ENCODE measurements around the gene CLRN2. TPM values are rescaled to one million over a fixed set of nuclear protein-coding genes. Genes with fewer than 3 reads are reported as not detected.
A peak's percentile ranks its signal among the peaks of the same experiment; 100 is the strongest.

Gene CLRN2
- total and polyA plus RNA-seq, 4 donors: 0.19 TPM; not detected in 3

- 20% methylated on average over 5 of the region's 5 CpGs for WGBS
- H3K9ac ChIP-seq (ENCODE audit: low read depth in 1 of 2, low read length in 2 of 2): no peak overlapping the region
- DNase-seq (ENCODE audit: low spot score): no peak
- H3K27ac ChIP-seq (ENCODE audit: low read depth in 1 of 2, low read length in 2 of 2): peak overlapping the region; percentile 0 to 21
- H3K4me1 ChIP-seq (ENCODE audit: control insufficient read depth in 4 of 4, insufficient read depth in 4 of 4, low read length in 3 of 4): peaks cover 2 to 27% (median 18%) of the 10 kb centered on the region in 4 donors
- no peaks in the 10 kb centered on the region for H3K36me3 ChIP-seq (ENCODE audit: control insufficient read depth in 4 of 4, insufficient read depth in 3 of 4, low read depth in 1 of 4, low read length in 3 of 4)
- no peak for TF ChIP-seq RXRA (IDR thresholded peaks at IDR 0.05)
- peak; percentile 7 for TF ChIP-seq SP1 (IDR thresholded peaks at IDR 0.05)
- TF ChIP-seq REST (IDR thresholded peaks at IDR 0.05): no peak
- no peak for TF ChIP-seq EGR1 (IDR thresholded peaks at IDR 0.05; ENCODE audit: low read depth in 2 of 2)
- no peak for TF ChIP-seq RAD21 (IDR thresholded peaks at IDR 0.05)
- TF ChIP-seq TAF1 (conservative IDR thresholded peaks at IDR 0.05): no peak
- peak in 1 of 2 donors; percentile 20 for TF ChIP-seq HNF4A (conservative IDR thresholded peaks at IDR 0.05)
- TF ChIP-seq ZBTB33 (IDR thresholded peaks at IDR 0.05): no peak
- no peak for TF ChIP-seq YY1 (IDR thresholded peaks at IDR 0.05)
- H3K4me3 ChIP-seq (ENCODE audit: low read depth in 1 of 3, low read length in 3 of 3): no peak overlapping the region
- no peaks in the 10 kb centered on the region for H3K27me3 ChIP-seq (ENCODE audit: control insufficient read depth in 4 of 4, insufficient read depth in 4 of 4, low read length in 3 of 4)
- no peaks in the 10 kb centered on the region for H3K9me3 ChIP-seq (ENCODE audit: control insufficient read depth in 4 of 4, low read length in 3 of 4)
Measured at GRCh38 chr4:17552427-17552826, 37.5 kb downstream of the CLRN2 start.

- no peak overlapping the region for H3K27ac ChIP-seq (ENCODE audit: low read depth in 1 of 2, low read length in 2 of 2)
- DNase-seq (ENCODE audit: low spot score): no peak
- WGBS: 90% methylated on average over 4 of the region's 4 CpGs
- H3K4me1 ChIP-seq (ENCODE audit: control insufficient read depth in 4 of 4, insufficient read depth in 4 of 4, low read length in 3 of 4): peaks cover 2 to 44% (median 34%) of the 10 kb centered on the region in 4 donors
- H3K4me3 ChIP-seq (ENCODE audit: low read depth in 1 of 3, low read length in 3 of 3): no peak overlapping the region
- H3K27me3 ChIP-seq (ENCODE audit: control insufficient read depth in 4 of 4, insufficient read depth in 4 of 4, low read length in 3 of 4): no peaks in the 10 kb centered on the region
- H3K9me3 ChIP-seq (ENCODE audit: control insufficient read depth in 4 of 4, low read length in 3 of 4): no peaks in the 10 kb centered on the region
- no peak for TF ChIP-seq MAX (IDR thresholded peaks at IDR 0.05)
- H3K9ac ChIP-seq (ENCODE audit: low read depth in 1 of 2, low read length in 2 of 2): no peak overlapping the region
- no peaks in the 10 kb centered on the region for H3K36me3 ChIP-seq (ENCODE audit: control insufficient read depth in 4 of 4, insufficient read depth in 3 of 4, low read depth in 1 of 4, low read length in 3 of 4)
Measured at GRCh38 chr4:17554568-17554967, 39.6 kb downstream of the CLRN2 start.

GRCh38 chr4:17556498-17556897 lies 41.5 kb downstream of the CLRN2 start:
- Histone ChIP-seq H3K4me1 (ENCODE audit: control insufficient read depth in 4 of 4, insufficient read depth in 4 of 4, low read length in 3 of 4) (peaks cover 2 to 56% (median 39%) of the 10 kb centered on the region in 4 donors), H3K27me3 (ENCODE audit: control insufficient read depth in 4 of 4, insufficient read depth in 4 of 4, low read length in 3 of 4) (no peaks in the 10 kb centered on the region), H3K4me3 (ENCODE audit: low read depth in 1 of 3, low read length in 3 of 3) (no peak overlapping the region), H3K9ac (ENCODE audit: low read depth in 1 of 2, low read length in 2 of 2) (no peak overlapping the region), H3K27ac (ENCODE audit: low read depth in 1 of 2, low read length in 2 of 2) (peak overlapping the region; percentile 64 to 72), H3K9me3 (ENCODE audit: control insufficient read depth in 4 of 4, low read length in 3 of 4) (no peaks in the 10 kb centered on the region), H3K36me3 (ENCODE audit: control insufficient read depth in 4 of 4, insufficient read depth in 3 of 4, low read depth in 1 of 4, low read length in 3 of 4) (no peaks in the 10 kb centered on the region)
- DNase-seq (ENCODE audit: low spot score): no peak
- TF ChIP-seq EGR1 (IDR thresholded peaks at IDR 0.05; ENCODE audit: low read depth in 2 of 2): no peak
- TF ChIP-seq RAD21 (IDR thresholded peaks at IDR 0.05): peak in 1 of 2 donors; percentile 44
- no peak for TF ChIP-seq NR2F2 (IDR thresholded peaks at IDR 0.05)
- TF ChIP-seq FOXA2 (IDR thresholded peaks at IDR 0.05): peak; percentile 24
- TF ChIP-seq FOXA1 (IDR thresholded peaks at IDR 0.05): peak; percentile 65
- TF ChIP-seq HNF4G (IDR thresholded peaks at IDR 0.05): peak; percentile 74
- no peak for TF ChIP-seq TAF1 (conservative IDR thresholded peaks at IDR 0.05)
- peak; percentile 84 to 89 for TF ChIP-seq HNF4A (conservative IDR thresholded peaks at IDR 0.05)
- TF ChIP-seq SP1 (IDR thresholded peaks at IDR 0.05): peak; percentile 80
- peak; percentile 60 to 76 for TF ChIP-seq RXRA (IDR thresholded peaks at IDR 0.05)
- no peak for TF ChIP-seq GABPA (IDR thresholded peaks at IDR 0.05 in 1 of 2, conservative IDR thresholded peaks at IDR 0.05 in 1 of 2)
- peak; percentile 56 for TF ChIP-seq REST (IDR thresholded peaks at IDR 0.05)
- peak; percentile 55 for TF ChIP-seq YY1 (IDR thresholded peaks at IDR 0.05)
- TF ChIP-seq CTCF (IDR thresholded peaks at IDR 0.05; ENCODE audit: low read depth, low read length, missing input control): no peak
- TF ChIP-seq MAX (IDR thresholded peaks at IDR 0.05): peak; percentile 21

Data from liver (tissue), 9 donors.